HK-2 (cell line): ENCODE results near the gene ADIRF.
"Not testable (repeated sequence)": the region's sequence is repeated elsewhere in the genome, so short reads cannot be mapped to it uniquely, and the experiment has no call there.

Source experiments
- DNase-seq: peaks from one replicate; pipeline ENCODE4 v3.0.0-alpha.2; 2018; ENCODE audit not compliant: unreplicated experiment

ADIRF gene

DNA sequence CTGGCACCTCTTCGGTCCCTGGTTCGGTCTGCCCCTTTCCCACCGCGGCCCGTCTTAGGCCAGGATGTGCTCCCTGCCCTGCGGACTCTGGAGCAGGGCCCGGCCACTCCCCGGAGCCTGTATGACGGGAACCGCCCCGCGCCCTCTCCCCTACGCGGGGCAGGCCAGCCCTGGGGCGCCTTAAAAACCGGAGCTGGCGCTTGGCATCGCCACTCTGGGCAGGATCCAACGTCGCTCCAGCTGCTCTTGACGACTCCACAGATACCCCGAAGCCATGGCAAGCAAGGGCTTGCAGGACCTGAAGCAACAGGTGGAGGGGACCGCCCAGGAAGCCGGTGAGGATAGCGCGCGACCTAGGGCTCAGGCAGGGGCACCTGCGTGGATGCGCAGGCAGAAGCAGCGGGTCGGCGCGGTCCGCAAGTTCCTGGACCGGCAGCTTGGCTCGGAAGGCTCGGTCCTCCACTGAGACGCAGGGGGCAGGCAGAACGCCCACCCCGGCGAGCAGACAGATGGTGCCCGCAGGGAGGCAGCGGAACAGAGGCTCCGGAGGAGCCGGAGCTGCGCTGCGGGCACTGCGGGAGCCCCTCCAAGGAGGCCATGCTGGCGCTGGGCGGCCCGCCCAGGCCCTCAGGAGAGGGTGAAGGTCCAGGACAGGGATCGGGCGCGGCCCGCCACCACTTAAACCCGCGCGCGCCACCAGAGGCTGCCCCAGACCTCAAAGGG is at the start of gene ADIRF:
Gene ADIRF, plus strand, starts transcription at position 212 of the 723 bp plus-strand sequence. Its CDS starts 63 bp downstream, at position 275.
- no peak for DNase-seq

DNA sequence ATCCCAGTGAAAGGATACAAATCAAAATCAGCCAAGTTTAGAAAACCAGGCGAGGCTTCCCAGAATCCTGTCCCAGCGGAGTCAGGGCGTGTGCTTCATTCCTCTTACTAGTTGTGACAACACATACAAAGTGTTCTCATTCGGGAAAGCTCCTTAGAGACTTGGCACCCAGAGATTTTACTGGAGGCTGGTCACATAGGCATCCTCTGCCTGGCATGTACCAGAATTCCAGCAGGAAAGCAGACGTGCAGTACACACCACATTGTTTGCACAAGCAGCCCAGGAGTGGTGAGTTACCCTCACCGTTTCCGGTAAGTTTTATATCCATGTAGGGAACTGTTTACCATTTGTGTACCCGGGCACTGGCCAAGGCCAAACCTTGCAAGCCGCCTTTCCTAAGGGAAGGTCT is 45.7 kb upstream of the ADIRF start:
- DNase-seq: no peak

DNA sequence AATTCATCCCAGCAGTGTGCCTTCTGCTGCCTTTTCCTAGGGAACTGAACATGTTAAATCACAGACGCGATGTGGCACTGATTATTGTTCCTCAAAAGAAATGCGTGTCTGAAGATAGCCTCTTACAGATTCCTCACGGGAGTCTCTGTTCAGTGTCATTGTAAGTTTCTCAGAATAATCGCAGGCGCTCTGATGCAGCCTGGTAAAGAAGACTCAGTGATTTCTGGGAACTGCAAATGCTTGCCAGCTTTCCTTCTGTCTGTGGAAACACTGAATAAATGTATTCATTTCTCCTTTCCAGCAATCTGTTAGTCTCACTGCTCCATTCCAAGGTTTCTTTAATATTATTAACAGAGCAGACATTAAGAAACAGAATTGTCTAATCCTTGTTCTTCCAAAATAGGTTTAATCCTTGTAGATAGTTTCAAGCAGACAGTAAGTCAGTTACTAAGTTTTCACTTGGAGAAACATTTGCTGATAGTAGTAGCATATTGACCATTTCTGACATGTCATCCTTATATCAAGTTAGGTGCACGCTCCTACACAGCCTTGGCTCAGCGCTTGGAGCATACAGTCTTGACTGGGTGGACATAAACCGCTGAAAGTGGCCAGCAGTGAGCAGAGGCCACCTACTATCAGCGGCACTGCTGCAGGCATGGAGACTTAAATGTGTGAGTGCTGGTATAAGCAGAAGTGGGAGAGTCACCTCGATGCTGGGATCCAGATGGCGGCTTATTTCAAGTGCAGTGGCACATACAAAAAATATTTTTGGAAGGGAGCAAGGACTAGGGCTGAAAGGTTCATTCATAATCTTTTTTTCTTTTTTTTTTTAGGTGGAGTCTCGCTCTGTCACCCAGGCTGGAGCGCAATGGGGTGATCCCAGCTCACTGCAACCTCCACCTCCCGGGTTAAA is 38.6 kb upstream of the ADIRF start:
- DNase-seq: no peak

DNA sequence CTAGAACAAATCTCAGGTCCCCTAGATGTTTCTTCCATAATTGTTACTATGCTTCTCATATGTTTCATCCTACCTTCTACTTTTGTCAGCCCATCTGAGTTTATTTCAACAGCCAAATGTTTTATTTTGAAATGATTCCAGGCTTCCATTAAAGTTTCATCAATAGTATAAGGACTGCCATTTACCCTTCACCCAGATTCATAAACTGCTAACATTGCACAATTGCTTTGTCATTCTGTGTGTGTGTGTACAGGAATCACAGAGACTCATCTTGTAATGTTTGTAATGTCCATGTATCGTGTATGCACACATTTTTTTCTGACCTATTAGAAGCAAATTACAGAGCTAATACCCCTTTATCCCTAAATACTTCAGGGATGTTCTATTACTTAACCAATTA is 36.4 kb upstream of the ADIRF start:
- no peak for DNase-seq

DNA sequence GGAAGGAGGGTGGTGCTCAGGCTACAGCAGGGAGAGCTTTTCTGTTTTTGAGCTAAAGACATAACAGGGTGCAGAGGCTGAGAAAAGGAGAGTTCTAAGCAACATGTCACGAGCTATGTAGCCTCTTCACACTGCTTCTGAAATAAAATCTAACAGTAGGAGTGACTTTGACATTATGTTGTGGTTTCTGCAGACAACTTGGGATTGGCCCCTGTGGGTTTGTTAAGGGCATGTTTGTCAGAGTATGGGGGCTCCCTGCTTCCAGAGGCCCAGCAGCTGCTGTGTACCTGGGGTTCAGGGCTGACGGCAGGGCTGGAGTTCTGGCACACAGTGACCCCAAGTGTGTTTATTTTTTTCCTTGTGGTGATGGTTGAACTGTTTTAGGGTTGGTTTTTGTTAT is 35.6 kb upstream of the ADIRF start:
- no peak for DNase-seq

DNA sequence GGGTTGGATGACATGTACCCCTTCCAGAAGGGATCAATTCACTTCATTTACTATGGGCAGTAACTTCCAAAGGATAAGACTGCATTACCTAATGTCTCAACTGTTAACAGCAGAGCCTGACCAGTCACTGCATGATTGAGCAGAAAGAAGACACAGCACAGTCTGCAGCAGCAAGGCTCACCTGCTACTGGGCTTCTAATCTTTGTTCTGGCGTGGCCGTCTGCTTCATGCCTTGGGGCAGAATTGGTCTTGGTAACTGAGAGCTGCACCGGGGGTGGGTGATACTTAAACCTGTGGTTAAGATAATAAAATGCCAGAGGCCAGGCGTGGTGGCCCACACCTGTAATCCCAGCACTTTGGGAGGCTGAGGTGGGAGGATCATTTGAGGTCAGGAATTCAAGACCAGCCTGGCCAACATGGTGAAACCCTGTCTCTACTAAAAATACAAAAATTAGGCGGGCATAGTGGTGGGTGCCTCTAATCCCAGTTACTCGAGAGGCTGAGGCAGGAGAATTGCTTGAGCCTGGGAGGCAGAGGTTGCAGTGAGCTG is 34.0 kb upstream of the ADIRF start:
- DNase-seq: not testable (repeated sequence)

DNA sequence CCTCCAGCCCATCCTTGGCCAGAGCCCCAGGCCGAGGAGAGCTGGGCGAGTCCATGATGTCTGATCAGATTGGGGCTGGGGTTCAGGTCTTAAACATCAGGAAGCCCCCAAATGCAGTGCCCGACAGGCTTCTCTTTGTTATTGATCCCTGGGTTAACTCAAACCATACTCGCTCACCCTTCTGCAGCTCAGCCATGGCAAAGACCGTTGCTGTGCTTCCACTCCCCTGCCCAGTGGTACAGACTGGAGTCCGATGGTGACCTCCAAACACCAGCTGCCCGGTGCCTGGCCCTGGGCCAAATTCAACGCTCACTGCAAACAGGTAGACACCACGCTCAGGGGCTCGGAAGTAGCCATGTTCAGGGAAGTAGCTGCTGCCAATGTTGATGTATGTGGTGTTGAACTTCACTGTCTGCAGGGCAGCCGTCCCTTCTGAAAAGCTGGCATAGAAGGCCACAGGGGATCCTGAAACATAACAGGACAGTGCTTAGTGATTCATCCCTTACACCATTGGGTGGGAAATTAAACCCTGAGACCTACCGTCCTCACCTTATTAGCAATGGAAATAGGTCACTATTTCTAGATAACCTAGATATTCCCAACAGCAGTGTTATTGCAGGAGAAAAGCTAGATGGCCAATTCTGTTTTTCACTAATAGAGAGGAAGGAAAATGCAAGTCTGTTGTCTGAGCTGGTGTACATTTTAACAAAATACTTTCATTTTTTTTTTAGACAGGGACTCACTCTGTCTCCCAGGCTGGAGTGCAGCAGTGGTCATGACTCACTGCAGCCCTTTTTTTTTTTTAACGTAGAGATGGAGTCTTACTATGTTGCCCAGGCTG is 31.4 kb upstream of the ADIRF start:
- DNase-seq: no peak

DNA sequence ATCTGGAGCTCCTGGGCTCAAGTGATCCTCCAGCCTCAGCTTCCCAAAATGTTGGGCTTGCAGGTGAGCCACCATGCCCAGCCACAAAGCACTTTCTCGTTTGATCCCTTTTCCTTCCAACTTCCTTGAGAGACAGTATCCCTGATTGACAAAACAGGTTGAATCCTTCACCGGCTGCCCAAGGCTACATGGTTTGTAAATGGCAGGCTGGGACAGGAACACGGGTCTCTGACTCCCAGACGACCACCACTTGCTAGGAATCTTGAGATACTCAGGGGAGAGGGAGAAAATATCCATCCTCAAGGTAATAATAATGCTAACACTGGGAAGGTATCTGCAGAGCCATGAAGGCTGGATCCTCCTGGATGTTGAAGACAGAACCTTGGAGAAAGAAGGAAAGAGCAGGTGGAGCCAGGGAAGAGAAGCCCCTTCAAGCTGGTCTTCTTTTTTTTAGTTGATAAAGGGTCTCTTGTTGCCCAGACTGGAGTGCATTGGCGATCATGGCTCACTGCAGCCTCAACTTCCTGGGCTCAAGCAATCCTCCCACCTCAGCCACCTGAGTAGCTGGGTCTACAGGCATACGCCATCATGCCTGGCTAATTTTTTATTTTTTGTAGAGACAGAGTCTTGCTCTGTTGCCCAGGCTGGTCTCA is 30.7 kb upstream of the ADIRF start:
- DNase-seq: no peak

DNA sequence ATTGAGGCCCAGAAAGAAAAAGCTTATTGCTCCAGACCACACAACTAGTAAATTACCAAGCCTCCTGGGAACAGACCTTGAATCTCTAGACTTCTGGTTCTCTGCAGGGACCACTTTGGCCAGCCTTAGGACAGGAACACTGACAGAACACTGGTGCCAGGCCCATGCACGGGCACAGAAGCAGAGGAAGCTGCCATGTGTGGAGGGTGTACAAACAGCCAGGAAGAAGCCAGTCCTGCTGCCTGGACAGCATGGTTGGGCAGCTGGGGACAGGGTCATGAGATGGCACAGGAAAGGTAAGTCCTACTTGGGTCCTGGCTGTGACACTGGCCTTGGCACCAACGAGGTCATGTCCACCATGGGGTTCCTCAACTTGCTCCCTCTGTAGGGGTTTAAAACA is 30.0 kb upstream of the ADIRF start:
- DNase-seq: no peak

DNA sequence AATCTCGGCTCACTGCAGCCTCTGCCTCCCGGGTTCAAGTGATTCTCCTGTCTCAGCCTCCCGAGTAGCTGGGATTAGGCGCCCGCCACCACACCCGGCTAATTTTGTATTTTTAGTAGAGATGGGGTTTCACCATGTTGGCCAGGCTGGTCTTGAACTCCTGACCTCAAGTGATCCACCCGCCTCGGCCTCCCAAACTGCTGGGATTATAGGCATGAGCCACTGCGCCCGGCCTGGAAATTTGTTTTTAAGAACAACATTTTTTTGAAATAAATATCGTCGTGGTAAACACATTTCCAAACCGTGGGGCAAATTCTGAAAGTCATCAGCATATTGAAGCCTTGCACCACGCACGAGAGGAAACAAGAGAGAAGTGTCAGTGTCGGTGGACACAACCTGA is 28.2 kb upstream of the ADIRF start:
- DNase-seq: not testable (repeated sequence)

DNA sequence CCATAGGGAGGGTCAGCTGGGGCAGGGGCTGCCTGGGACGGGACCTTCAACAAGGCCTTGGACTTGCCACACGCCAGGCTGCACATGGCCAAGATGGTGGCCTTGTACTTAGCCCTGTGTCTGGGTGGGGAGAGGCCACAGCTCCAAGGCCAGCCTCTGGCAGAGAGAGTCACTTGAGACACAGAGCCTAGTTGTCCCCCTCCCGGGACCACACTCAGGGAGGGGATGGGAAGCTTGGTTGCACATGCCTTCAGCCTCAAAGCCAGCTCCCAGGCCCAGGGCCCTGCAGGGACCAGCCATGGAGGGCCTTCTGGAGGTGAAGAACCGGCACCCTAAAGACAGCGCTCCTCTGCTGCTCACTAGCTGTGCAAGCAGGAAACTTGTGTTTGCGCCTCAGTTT is 27.6 kb upstream of the ADIRF start:
- DNase-seq: no peak

DNA sequence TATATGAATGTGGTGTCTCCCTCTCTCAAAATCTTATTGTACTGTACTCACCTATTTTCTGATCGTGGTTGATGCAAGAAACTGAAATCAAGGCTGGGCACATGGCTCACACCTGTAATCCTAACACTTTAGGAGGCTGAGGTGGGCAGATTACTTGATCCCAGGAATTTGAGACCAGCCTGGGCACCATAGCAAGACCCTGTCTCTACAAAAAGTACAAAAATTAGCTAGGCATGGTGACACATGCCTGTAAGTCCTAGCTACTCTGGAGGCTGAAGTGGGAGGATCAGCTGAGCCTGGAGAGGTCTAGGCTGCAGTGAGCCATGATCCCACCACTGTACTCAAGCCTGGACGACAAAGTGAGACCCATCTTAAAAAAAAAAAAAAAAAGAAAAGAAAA is 26.9 kb upstream of the ADIRF start:
- DNase-seq: no peak

DNA sequence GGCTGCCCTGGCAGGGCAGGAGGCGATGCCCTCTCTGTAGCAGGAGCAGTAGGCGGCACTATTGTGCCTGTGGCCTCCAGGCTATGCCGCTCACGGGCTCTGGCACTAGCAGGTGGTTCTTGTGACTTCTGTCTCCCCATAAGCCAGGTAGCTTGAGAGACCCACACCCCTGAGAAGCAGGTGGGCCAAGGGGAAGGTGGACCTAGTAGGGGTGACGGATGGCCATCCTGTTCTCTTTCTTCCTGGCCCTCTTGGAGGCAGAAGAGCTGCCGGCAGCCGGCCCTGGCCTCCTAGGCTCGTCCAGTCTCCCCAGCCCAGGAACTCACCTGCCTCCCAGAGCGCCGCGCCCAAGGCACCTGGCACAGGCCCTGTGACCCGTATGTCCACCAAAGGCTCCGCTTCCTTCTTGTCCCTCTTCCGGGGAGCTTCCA is 26.3 kb upstream of the ADIRF start:
- no peak for DNase-seq

DNA sequence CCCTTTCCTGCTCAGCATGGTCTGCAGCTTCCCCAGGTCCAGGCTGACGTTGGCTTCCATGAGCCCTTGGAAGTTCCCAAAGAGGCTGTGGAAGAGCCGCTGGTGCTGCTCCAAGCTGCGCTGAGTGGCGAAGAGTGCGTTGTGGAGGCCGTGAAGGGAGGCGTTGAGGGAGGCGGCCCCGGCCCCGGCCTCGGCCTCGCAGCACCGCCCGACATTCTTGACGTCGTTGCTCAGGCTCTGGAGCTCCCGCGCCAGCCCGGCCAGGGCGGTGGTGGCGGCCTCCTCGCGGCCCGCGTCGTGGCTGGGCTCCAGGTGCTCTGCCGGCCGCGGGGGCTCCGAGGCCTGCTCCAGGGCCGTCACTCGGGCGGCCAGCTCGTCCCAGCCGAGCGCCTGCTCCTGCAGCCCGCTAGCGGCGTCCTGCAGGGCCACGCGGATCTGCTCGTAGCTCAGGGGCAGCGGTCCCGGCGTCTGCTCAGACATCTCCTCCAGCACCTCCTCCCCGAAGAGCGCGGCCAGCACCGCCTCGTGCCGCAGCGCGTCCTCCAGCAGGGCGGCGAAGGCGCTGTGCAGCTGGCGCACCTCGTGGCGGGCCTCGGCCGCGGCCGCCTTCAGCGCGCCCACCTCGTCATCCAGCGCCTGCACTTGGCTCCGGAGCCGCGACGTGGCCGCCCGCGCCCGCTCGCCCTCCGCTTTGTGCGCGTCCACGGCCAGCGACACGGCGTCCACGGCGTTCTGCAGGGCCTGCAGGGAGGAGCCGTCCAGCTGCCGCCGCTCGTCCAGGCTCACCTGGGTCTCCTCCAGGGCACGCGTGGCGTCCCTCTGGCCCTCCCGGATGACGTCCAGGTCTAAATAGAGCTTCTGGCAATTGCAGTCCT is 25.6 kb upstream of the ADIRF start:
- DNase-seq: no peak

DNA sequence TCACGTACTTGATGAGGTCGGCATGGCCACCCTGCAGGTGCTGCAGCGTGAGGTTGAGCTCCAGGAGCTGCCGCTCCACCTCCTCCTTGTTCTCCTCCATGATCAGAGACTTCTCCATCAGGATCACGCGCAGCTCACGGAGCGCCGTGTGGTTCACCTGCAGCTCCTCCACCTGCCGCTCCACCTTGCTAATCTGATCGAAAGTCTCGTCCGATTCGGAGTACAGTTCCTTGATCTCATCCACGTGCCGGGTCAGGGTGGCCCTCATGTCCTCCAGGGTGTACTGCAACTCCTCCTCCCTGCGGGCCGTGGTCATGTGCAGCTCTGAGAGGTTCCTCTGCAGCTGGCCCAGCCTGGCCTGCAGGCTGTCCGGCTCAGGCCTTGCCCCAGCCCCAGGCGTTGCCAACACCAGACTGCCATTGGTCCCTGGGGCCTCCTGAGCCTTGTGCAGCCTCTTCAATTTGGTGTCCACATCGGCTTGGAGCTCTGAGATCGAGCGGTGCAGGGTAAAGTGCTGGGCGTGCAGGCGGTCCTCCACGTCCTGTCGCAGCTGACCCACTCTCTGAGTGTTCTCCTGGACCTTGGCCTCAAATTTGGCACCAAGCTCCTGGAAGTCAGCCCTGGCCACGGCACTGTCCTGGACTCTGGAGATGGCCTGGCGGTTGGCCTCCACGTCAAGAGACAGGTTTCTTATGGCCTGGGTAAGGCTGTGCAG is 24.8 kb upstream of the ADIRF start:
- DNase-seq: no peak

DNA sequence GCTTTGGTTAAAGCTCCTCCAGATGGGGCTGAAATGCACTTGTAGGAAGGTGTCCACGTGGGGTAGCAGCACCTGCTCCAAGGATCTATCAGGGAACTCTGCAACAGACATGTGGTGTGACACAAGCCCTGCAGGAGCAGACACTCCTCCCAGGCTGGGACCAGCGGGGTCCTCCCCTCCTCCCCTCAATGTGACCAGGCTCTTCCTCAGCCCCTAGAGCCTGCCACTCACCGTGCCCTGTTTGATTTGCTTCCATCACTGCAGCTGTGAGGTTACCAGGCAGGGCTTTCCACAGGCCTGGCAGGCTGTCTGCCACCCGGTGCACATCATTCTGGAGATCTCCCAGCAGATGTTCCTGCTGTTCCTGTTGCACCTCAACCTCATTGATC is 24.3 kb upstream of the ADIRF start:
- no peak for DNase-seq

DNA sequence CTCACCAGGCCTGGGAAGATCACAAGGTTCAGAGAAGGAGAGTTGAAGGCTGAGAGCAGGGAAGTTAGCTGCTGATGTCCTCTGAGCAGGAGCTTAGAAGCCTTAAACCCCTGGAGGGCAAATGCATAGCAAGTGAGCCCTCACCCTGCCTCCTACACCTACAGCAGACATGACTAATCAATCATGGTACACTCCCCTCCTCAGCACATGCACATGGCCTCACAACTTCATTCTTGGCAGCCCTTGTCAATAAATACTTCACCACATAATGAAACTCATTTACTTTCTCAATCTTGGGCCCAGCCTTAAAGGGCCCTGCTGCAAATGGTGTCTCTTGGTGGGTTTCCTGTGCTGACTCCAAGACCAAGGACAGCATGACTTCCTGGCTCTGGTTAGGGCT is 23.8 kb upstream of the ADIRF start:
- DNase-seq: no peak

DNA sequence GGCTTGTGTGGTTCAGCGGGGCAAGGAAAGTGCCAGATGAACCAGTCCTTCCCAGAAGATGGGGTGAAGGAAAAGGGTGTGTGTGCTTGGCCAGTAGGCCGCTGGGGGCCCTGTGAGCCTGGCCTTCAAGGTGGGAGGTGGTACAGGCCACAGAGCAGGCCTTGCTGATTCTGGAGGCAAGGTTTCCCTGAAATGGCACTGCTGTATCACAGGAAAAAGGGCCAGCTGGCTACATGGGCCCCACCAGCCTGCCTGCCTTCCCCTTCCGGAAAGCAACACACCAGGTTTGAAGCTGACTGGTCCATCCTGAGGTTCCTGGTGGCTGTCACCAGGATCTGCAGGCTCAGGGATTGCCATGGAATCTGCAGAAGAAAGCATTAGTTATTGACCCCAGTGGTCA is 23.4 kb upstream of the ADIRF start:
- DNase-seq: no peak

DNA sequence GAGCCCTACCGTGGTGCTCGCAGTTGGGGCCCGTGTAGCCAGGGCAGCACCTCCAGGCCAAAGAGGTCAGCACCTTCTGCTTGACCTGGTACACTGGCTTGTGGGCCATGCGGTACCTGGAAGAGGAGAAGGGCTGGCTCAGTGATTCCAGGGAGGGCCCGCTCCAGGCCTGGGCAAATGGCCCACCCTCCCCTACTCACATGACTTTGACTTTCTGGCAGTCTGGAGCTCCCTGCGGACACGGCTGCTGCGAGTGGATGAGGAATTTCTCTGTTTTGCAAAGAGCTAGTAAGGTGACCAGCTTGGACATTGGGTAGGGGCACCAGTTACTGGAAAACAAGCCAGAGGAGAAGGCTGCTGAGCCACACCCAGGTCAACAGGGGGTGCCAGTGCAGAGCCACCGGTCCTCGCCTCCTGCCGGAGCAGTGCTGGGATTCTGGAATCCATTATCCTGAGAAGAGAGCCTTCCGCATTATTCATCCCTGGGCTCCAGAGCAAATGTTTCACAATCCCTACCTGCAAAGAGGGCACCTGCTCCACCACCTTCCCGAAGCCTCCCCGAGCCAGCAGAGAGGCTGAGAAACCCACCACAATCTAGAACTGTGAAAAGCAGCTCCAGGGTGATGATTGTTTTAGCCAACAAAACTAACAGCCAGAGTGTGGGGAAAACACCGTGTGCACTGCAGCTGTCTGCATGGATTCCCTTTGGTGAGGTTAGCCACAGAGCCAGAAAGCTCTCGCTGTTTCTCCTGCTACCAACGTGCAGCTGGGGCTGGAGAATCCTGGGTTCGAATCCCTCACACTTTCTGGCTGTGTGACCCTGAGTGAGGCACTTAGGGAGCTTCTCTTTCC is 22.7 kb upstream of the ADIRF start:
- DNase-seq: no peak
